Erythroblast (primary cell): ENCODE data around the gene RNF217.

Experiments used
- GATA1 ChIP-seq: IDR thresholded peaks from 2 replicates; pipeline ENCODE4 v1.6.1; 2011; ENCODE audit warnings: low read depth, mild to moderate bottlenecking, control low read depth, low read length, moderate library complexity
- POLR2A ChIP-seq: IDR thresholded peaks from 2 replicates; pipeline ENCODE4 v1.6.1; 2011; ENCODE audit warnings: mild to moderate bottlenecking, low read length

GRCh38 chr6:125038925-125039324 is 76.7 kb downstream of the RNF217 start:
- no peak for TF ChIP-seq POLR2A
- TF ChIP-seq GATA1: no peak
